SK-N-SH (cell line): Measurements from ENCODE around the gene FASTKD3. TPM values are rescaled to one million over a fixed set of nuclear protein-coding genes. Genes with fewer than 3 reads are reported as not detected.

Experiments used
- CTCF ChIA-PET: fragments of 300-600, 350-600 bp; formaldehyde crosslinking; extraction: SDS; loops from one replicate; lab custom pipeline; 2021; lab: Yijun Ruan, JAX
- POLR2A ChIA-PET: fragments of 350-600 bp; sonication (Branson Sonifier 250); formaldehyde crosslinking; extraction: SDS; loops from one replicate; lab custom pipeline; 2020; ENCODE audit warnings: antibody characterized with exemption, inconsistent platforms; lab: Yijun Ruan, JAX
- DNase-seq: peaks from one replicate; pipeline ENCODE4 v3.0.0; 2012
- H2AFZ ChIP-seq: fragments of 200-600 bp; sonication (generic); 2 replicates; pipeline ENCODE4 v1.8.1; 2016; ENCODE audit warnings: antibody characterized with exemption, mild to moderate bottlenecking, low read depth
- H3F3A ChIP-seq: fragments of 200-600 bp; sonication (generic); replicated peaks from 2 replicates; pipeline ENCODE3; 2016; ENCODE audit warnings: antibody characterized with exemption, mild to moderate bottlenecking; ENCODE audit not compliant: insufficient read depth
- H3K27ac ChIP-seq, 2 experiments: fragments of 200-500 bp in 1 of 2; fragments of 200-600 bp in 1 of 2; sonication (Bioruptor generic) in 1 of 2; sonication (generic), shearing (Covaris generic) in 1 of 2; 2 replicates each; pipeline versions ENCODE4 v1.5.1 to v1.6.1; 2014 to 2016; ENCODE audit warnings: low read depth in 2 of 2, inconsistent platforms in 1 of 2, low read length in 1 of 2, mild to moderate bottlenecking in 1 of 2, mixed read lengths in 1 of 2
- H3K27me3 ChIP-seq: fragments of 200-600 bp; sonication (generic), shearing (Covaris generic); 2 replicates; pipeline ENCODE4 v1.6.1; 2016; ENCODE audit warnings: mixed run types; ENCODE audit not compliant: insufficient read depth
- H3K36me3 ChIP-seq, 2 experiments: fragments of 200-500 bp in 1 of 2; fragments of 200-600 bp in 1 of 2; sonication (Bioruptor generic) in 1 of 2; sonication (generic) in 1 of 2; replicated peaks in 1 of 2; 2 replicates each; pipeline versions ENCODE3 to v1.5.1; 2014 to 2016; ENCODE audit warnings: low read length in 1 of 2, mild to moderate bottlenecking in 1 of 2; ENCODE audit not compliant: insufficient read depth in 2 of 2, control insufficient read depth in 1 of 2
- H3K4me1 ChIP-seq, 2 experiments: fragments of 200-500 bp in 1 of 2; fragments of 200-600 bp in 1 of 2; sonication (Bioruptor generic) in 1 of 2; sonication (generic), shearing (Covaris generic) in 1 of 2; 2 replicates each; pipeline versions ENCODE4 v1.5.1 to v1.6.1; 2014 to 2016; ENCODE audit warnings: low read depth in 1 of 2, low read length in 1 of 2, mixed run types in 1 of 2; ENCODE audit not compliant: insufficient read depth in 2 of 2, control insufficient read depth in 1 of 2
- H3K4me2 ChIP-seq: fragments of 200-600 bp; sonication (generic), shearing (Covaris generic); 2 replicates; pipeline ENCODE4 v1.6.1; 2017; ENCODE audit warnings: mixed run types
- H3K4me3 ChIP-seq, 2 experiments: fragments of 200-500 bp in 1 of 2; fragments of 200-600 bp in 1 of 2; sonication (Bioruptor generic) in 1 of 2; sonication (generic), shearing (Covaris generic) in 1 of 2; 2 replicates each; pipeline versions ENCODE4 v1.5.1 to v1.8.1; 2014 to 2016; ENCODE audit warnings: low read depth in 2 of 2, inconsistent platforms in 1 of 2, low read length in 1 of 2, mild to moderate bottlenecking in 1 of 2, mixed read lengths in 1 of 2, moderate library complexity in 1 of 2
- H3K79me2 ChIP-seq: fragments of 200-600 bp; sonication (generic); 2 replicates; pipeline ENCODE4 v1.8.1; 2017; ENCODE audit warnings: mild to moderate bottlenecking; ENCODE audit not compliant: insufficient read depth
- H3K9ac ChIP-seq: fragments of 200-600 bp; sonication (generic); 2 replicates; pipeline ENCODE4 v1.6.1; 2017; ENCODE audit warnings: mixed run types
- H3K9me2 ChIP-seq: fragments of 200-600 bp; sonication (generic); 2 replicates; pipeline ENCODE4 v1.6.1; 2017; ENCODE audit warnings: mixed run types
- H3K9me3 ChIP-seq: fragments of 200-600 bp; sonication (generic); 2 replicates; pipeline ENCODE4 v1.6.1; 2017; ENCODE audit warnings: mixed run types, mild to moderate bottlenecking, moderate library complexity
- H4K20me1 ChIP-seq: fragments of 200-600 bp; sonication (generic); 2 replicates; pipeline ENCODE4 v1.6.1; 2017; ENCODE audit warnings: mild to moderate bottlenecking, mixed run types; ENCODE audit not compliant: insufficient read depth
- GABPA ChIP-seq: IDR thresholded peaks from 2 replicates; pipeline ENCODE4 v1.4.0; 2012; ENCODE audit warnings: low read depth, mild to moderate bottlenecking
- SMC3 ChIP-seq: IDR thresholded peaks from 2 replicates; pipeline ENCODE4 v1.6.1; 2012; ENCODE audit warnings: low read depth, low read length, improper control_type of control experiment
- YY1 ChIP-seq: IDR thresholded peaks from 2 replicates; pipeline ENCODE4 v1.4.0; 2012; ENCODE audit warnings: low read depth, mild to moderate bottlenecking
- WGBS: methylation state at CpG from one replicate; pipeline ENCODE4 v1.1.6; 2017; ENCODE audit warnings: low lambda C conversion rate; 5-methylcytosine and 5-hydroxymethylcytosine counted together
- polyA plus RNA-seq, 3 experiments: library from polyadenylated mRNA; depleted of rRNA; stranded (reverse); fragments of >200 nt; gene quantifications; 2 replicates each; pipeline ENCODE4 v1.2.3, GENCODE V29; 2012
- TF ChIP-seq, protein P1 (sequence below): IDR thresholded peaks from 2 replicates; pipeline ENCODE4 v1.4.0; 2012; ENCODE audit warnings: low read depth, borderline replicate concordance

Gene FASTKD3
- polyA plus RNA-seq, 1 of the 3 experiments (the other 2 are of a cell fraction): 5.4 TPM

DNA sequence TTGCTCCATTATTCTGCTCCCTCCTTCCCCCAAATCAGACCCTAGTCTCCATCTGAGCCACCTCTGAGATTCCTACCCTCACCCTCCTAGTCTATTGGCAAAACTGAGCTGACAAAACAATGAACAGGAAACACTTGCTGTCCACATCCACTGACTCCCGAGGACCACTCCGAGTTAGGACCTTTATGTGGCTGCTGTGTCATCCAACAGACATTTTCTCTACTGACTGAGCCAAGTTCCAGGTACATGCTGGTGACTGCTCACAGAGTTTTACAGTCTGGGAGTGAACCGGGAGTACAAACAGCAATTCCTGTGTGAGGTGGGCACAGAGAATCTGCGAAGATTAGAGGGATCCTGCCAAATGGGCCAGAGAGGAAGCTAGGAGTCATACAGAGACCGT lies 57.1 kb downstream of the FASTKD3 start:
- Histone ChIP-seq H3K27me3 (peaks cover 22% of the 10 kb centered on the region; the same call in 1 of the 2 replicates), H3K79me2 (no peaks in the 10 kb centered on the region), H3K4me3 (no peak overlapping the region), H3K27ac (no peak overlapping the region), H3K4me1 (no peaks in the 10 kb centered on the region; a peak in 1 of 4 replicates), H3K9me3 (no peaks in the 10 kb centered on the region), H3K36me3 (no peaks in the 10 kb centered on the region), H3K9ac (no peak overlapping the region), H4K20me1 (no peaks in the 10 kb centered on the region), H2AFZ (no peak overlapping the region), H3K4me2 (no peak overlapping the region), H3F3A (no peaks in the 10 kb centered on the region), H3K9me2 (no peaks in the 10 kb centered on the region)
- TF ChIP-seq SMC3 (no peak), YY1 (no peak), GABPA (no peak)
- TF ChIP-seq, protein P1, sequence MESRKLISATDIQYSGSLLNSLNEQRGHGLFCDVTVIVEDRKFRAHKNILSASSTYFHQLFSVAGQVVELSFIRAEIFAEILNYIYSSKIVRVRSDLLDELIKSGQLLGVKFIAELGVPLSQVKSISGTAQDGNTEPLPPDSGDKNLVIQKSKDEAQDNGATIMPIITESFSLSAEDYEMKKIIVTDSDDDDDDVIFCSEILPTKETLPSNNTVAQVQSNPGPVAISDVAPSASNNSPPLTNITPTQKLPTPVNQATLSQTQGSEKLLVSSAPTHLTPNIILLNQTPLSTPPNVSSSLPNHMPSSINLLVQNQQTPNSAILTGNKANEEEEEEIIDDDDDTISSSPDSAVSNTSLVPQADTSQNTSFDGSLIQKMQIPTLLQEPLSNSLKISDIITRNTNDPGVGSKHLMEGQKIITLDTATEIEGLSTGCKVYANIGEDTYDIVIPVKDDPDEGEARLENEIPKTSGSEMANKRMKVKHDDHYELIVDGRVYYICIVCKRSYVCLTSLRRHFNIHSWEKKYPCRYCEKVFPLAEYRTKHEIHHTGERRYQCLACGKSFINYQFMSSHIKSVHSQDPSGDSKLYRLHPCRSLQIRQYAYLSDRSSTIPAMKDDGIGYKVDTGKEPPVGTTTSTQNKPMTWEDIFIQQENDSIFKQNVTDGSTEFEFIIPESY: no peak
- ChIA-PET CTCF (interaction anchor here (0.6 kb wide), 1 partner anchor 9 kb away, joined by 3 read pairs; no protein-coding TSS in a partner anchor), POLR2A (no interaction called here)
- WGBS: 0% methylated on average over 5 of the region's 5 CpGs
- DNase-seq: no peak

Other genes with a start within 250 kb of the FASTKD3 start
- 0.06 and 0.10 TPM in 2 replicates for gene CFAP90, start 17.9 kb downstream of the FASTKD3 start, polyA plus RNA-seq (2012; rRNA removed)
- 18.4 and 23.5 TPM in 2 replicates for gene MTRR, start 117 bp upstream of the FASTKD3 start, polyA plus RNA-seq (2012; rRNA removed)